Measurements from ENCODE around the gene PDGFA. TPM values are rescaled to one million over a fixed set of nuclear protein-coding genes. Genes with fewer than 3 reads are reported as not detected.

Gene PDGFA
- total RNA-seq, 1 experiment from 2014 or later = 35.8 TPM

DNA sequence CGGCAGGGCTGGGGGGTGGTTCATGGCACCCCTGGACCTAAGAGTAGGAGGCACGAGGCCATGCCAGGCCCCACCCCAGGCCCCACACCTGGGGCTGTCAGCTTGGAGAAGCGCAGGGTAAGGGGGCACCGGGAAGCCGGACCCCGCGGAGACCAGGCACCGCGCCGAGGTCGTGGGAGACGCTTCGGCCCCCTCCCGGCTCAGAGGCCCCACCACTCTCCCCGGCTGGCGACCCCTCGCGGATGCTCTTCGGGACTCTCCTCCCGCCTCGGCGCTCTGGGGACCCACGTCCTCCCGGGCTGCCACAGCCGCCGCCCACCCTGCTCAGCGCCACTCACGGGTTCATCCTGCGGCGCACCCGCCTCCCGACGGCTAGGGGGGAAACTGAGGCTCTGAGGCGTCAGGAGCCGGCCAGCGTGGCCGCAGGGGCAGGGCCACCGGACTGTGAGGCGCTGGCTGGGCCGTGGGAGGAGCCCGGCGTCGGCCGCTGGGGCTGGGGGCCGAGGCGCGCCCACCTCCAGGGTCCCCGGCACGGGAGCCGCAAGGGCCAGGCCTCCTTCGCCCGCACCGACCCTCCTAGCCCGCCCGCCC, 25.9 kb downstream of the PDGFA start:
- DNase-seq = no peak

More for the DNA sequence above, 25.9 kb downstream of the PDGFA start:
- no peak overlapping the region for H4K5ac ChIP-seq (ENCODE audit: insufficient read length, low read depth, low read length)
- no peak overlapping the region for H4K91ac ChIP-seq (ENCODE audit: insufficient read length, low read depth, low read length)
- H3K56ac ChIP-seq (ENCODE audit: insufficient read length, low read depth, low read length) = no peak overlapping the region
- H2BK20ac ChIP-seq (ENCODE audit: low read depth, low read length, poor library complexity, severe bottlenecking) = no peak overlapping the region
- H3K23me2 ChIP-seq (ENCODE audit: insufficient read length, low read depth, low read length, poor library complexity, severe bottlenecking) = no peaks in the 10 kb centered on the region
- H4K20me1 ChIP-seq (ENCODE audit: control insufficient read depth, insufficient read depth, insufficient read length) = no peaks in the 10 kb centered on the region
- no peak overlapping the region for H2BK15ac ChIP-seq (ENCODE audit: low read depth, low read length)
- H3K14ac ChIP-seq (ENCODE audit: insufficient read depth, low read length) = no peak overlapping the region
- H3K18ac ChIP-seq (ENCODE audit: insufficient read length, low read depth, low read length) = no peak overlapping the region
- no peak overlapping the region for H3K23ac ChIP-seq (ENCODE audit: insufficient read length, low read depth, low read length)
- no peaks in the 10 kb centered on the region for H3K79me2 ChIP-seq (ENCODE audit: insufficient read depth, low read length)
- no peak overlapping the region for H2BK5ac ChIP-seq (ENCODE audit: insufficient read length, low read length)
- no peak overlapping the region for H3K4ac ChIP-seq (ENCODE audit: low read depth, low read length)
- H3T11ph ChIP-seq (ENCODE audit: low read length) = no peak overlapping the region
- no peaks in the 10 kb centered on the region for H3K4me1 ChIP-seq (ENCODE audit: insufficient read depth, low read length)
- WGBS (ENCODE audit: extremely low coverage, insufficient read length, low lambda C conversion rate) = no CpG with 5 or more reads among the region's 55 CpGs
- H3K79me1 ChIP-seq (ENCODE audit: insufficient read depth, low read depth, low read length, poor library complexity, severe bottlenecking) = no peaks in the 10 kb centered on the region
- H3K27ac ChIP-seq (ENCODE audit: insufficient read length, low read depth, low read length) = no peak overlapping the region
- H3K9ac ChIP-seq (ENCODE audit: extremely low read depth, insufficient read length, low read length) = no peak overlapping the region
- Mint-ChIP-seq H3K4me3 (no peak overlapping the region), H3K4me1 (peaks cover 3 to 16% of the 10 kb centered on the region in 2 experiments; a peak in 3 of 4 replicates), H3K9me3 (peaks cover 0 to 10% of the 10 kb centered on the region in 2 experiments; a peak in 2 of 5 replicates), H3K36me3 (ENCODE audit: insufficient read depth in 1 of 3, low read depth in 3 of 3) (peaks cover 16 to 22% (median 20%) of the 10 kb centered on the region in 3 experiments), H3K27ac (no peak overlapping the region), H3K27me3 (ENCODE audit: low read depth) (no peaks in the 10 kb centered on the region; the same call in 1 of the 2 replicates)
- no peaks in the 10 kb centered on the region for H3K9me3 ChIP-seq (ENCODE audit: control insufficient read depth, low read depth, low read length)
- H2AFZ ChIP-seq (ENCODE audit: low read length) = no peak overlapping the region
- no peak overlapping the region for H2AK5ac ChIP-seq (ENCODE audit: insufficient read length, low read length)
- no peak overlapping the region for H3K4me2 ChIP-seq (ENCODE audit: insufficient read depth, insufficient read length, low read length)
- no peaks in the 10 kb centered on the region for H3K27me3 ChIP-seq (ENCODE audit: insufficient read depth, low read length)
- H2BK12ac ChIP-seq (ENCODE audit: insufficient read length, low read depth, low read length) = no peak overlapping the region
- TF ChIP-seq, protein P1, sequence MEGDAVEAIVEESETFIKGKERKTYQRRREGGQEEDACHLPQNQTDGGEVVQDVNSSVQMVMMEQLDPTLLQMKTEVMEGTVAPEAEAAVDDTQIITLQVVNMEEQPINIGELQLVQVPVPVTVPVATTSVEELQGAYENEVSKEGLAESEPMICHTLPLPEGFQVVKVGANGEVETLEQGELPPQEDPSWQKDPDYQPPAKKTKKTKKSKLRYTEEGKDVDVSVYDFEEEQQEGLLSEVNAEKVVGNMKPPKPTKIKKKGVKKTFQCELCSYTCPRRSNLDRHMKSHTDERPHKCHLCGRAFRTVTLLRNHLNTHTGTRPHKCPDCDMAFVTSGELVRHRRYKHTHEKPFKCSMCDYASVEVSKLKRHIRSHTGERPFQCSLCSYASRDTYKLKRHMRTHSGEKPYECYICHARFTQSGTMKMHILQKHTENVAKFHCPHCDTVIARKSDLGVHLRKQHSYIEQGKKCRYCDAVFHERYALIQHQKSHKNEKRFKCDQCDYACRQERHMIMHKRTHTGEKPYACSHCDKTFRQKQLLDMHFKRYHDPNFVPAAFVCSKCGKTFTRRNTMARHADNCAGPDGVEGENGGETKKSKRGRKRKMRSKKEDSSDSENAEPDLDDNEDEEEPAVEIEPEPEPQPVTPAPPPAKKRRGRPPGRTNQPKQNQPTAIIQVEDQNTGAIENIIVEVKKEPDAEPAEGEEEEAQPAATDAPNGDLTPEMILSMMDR (conservative IDR thresholded peaks at IDR 0.05) = no peak
- H4K8ac ChIP-seq (replicated peaks; ENCODE audit: insufficient read length, low read depth, low read length) = no peak overlapping the region
- no peak overlapping the region for H2BK120ac ChIP-seq (ENCODE audit: low read depth, low read length, poor library complexity, severe bottlenecking)

All from H9 (cell line).